ENCODE results near the gene DDR2. TPM values are rescaled to one million over a fixed set of nuclear protein-coding genes. Genes with fewer than 3 reads are reported as not detected.
"Not testable (repeated sequence)": the region's sequence is repeated elsewhere in the genome, so short reads cannot be mapped to it uniquely, and the experiment has no call there.

DDR2 gene
- total RNA-seq, 2 donors from 2014 or later = 41.6 to 69.9 TPM

DNA sequence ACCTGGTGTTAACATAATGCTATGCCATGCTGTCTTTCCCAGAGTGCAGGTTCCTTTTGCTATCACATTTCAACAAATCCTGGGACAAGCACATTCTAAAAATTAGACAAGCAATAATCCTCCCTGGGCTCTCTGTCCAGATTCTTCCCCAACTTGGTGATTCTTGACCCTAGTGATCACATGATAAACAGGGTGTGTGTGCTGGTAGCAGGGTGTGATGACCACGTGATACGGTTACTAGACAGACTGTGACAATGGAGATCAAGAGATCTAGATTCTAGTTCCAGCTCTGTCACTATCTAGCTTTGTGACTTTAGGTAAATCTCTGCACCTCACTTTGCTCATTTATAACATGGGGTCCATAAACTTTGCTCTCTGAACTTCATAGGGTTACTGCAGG, 96.3 kb downstream of the DDR2 start:
- no peak overlapping the region for H3K27ac ChIP-seq
- H3K4me3 ChIP-seq = no peak overlapping the region
- H3K9me3 ChIP-seq = no peaks in the 10 kb centered on the region
- H3K36me3 ChIP-seq = no peaks in the 10 kb centered on the region
- peaks cover 0 to 25% of the 10 kb centered on the region in 2 donors for H3K4me1 ChIP-seq
- H3K27me3 ChIP-seq = no peaks in the 10 kb centered on the region
- TF ChIP-seq, protein P1, sequence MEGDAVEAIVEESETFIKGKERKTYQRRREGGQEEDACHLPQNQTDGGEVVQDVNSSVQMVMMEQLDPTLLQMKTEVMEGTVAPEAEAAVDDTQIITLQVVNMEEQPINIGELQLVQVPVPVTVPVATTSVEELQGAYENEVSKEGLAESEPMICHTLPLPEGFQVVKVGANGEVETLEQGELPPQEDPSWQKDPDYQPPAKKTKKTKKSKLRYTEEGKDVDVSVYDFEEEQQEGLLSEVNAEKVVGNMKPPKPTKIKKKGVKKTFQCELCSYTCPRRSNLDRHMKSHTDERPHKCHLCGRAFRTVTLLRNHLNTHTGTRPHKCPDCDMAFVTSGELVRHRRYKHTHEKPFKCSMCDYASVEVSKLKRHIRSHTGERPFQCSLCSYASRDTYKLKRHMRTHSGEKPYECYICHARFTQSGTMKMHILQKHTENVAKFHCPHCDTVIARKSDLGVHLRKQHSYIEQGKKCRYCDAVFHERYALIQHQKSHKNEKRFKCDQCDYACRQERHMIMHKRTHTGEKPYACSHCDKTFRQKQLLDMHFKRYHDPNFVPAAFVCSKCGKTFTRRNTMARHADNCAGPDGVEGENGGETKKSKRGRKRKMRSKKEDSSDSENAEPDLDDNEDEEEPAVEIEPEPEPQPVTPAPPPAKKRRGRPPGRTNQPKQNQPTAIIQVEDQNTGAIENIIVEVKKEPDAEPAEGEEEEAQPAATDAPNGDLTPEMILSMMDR (IDR thresholded peaks at IDR 0.05) = no peak
- DNase-seq (ENCODE audit: low spot score) = no peak

DNA sequence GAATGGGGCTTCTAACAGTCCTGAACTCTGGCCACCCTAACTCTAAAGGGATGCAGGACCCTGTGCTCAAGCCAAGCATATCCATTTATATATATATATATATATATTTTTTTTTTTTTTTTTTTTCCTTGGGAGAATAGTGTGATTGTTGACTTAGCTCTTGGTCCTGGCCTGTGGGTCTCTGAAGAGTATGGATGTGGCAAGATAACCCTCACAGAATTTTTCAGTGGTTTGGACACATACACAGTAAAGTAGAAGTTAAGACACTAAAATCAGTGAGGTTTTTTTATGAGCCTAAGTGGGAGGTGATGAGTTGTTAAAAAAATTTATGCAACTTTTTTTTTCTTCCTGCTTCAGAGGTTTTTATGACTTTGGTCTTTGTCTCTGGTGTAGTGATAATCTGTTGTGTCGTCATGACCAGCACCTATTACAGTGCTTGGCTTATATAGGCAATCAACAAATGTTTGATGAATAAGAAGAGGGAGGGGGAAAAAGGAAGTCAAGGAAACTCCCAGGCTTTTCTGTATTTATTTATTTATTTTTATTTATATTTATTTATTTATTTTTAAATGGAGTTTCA, 97.0 kb downstream of the DDR2 start:
- peaks cover 0 to 26% of the 10 kb centered on the region in 2 donors for H3K4me1 ChIP-seq
- H3K36me3 ChIP-seq; H3K27me3 ChIP-seq; H3K9me3 ChIP-seq; H3K4me3 ChIP-seq; H3K27ac ChIP-seq; DNase-seq (ENCODE audit: low spot score): not testable (repeated sequence)

- Histone ChIP-seq H3K9me3 (no peaks in the 10 kb centered on the region), H3K27ac (peak overlapping the region; percentile 69 to 70), H3K4me3 (no peak overlapping the region), H3K27me3 (no peaks in the 10 kb centered on the region), H3K36me3 (no peaks in the 10 kb centered on the region), H3K4me1 (peaks cover 0 to 30% of the 10 kb centered on the region in 2 donors)
- TF ChIP-seq, protein P1 (IDR thresholded peaks at IDR 0.05) = no peak
- no peak for DNase-seq (ENCODE audit: low spot score)
Observed at GRCh38 chr1:162732094-162732493, 99.8 kb downstream of the DDR2 start.

GRCh38 chr1:162732566-162733335, 100.5 kb downstream of the DDR2 start:
- TF ChIP-seq, protein P1 (IDR thresholded peaks at IDR 0.05) = no peak
- Histone ChIP-seq H3K4me1 (peaks cover 0 to 30% of the 10 kb centered on the region in 2 donors), H3K4me3 (no peak overlapping the region), H3K27ac (peak overlapping the region; percentile 69 to 70), H3K27me3 (no peaks in the 10 kb centered on the region), H3K9me3 (no peaks in the 10 kb centered on the region), H3K36me3 (no peaks in the 10 kb centered on the region)
- DNase-seq (ENCODE audit: low spot score) = no peak

DNA sequence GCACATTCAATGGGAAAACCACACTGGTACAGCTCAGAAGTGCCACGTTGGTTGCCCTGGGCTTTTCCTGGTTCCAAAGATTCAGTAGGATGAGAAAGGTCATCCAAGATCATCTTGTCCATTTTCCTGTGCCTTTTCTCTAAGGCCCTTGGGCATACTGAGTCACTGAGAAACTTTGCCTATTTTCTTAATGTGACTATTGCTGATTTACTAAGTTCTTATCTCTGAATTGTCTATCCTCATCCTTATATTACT, 101.0 kb downstream of the DDR2 start:
- no peaks in the 10 kb centered on the region for H3K9me3 ChIP-seq
- H3K36me3 ChIP-seq = no peaks in the 10 kb centered on the region
- H3K27ac ChIP-seq = peak overlapping the region; percentile 69 to 70
- H3K4me1 ChIP-seq = peaks cover 0 to 30% of the 10 kb centered on the region in 2 donors
- H3K4me3 ChIP-seq = no peak overlapping the region
- no peak for DNase-seq (ENCODE audit: low spot score)
- no peaks in the 10 kb centered on the region for H3K27me3 ChIP-seq
- TF ChIP-seq, protein P1 (IDR thresholded peaks at IDR 0.05) = no peak

- TF ChIP-seq, protein P1 (IDR thresholded peaks at IDR 0.05) = no peak
- Histone ChIP-seq H3K36me3 (no peaks in the 10 kb centered on the region), H3K27me3 (no peaks in the 10 kb centered on the region), H3K27ac (peak overlapping the region in 1 of 2 donors; percentile 69), H3K9me3 (no peaks in the 10 kb centered on the region), H3K4me3 (no peak overlapping the region), H3K4me1 (peaks cover 0 to 30% of the 10 kb centered on the region in 2 donors)
- DNase-seq (ENCODE audit: low spot score) = no peak
Observed at GRCh38 chr1:162734047-162734446, 101.8 kb downstream of the DDR2 start.
